Measurements from ENCODE around the gene DCN.

DCN gene

DNA sequence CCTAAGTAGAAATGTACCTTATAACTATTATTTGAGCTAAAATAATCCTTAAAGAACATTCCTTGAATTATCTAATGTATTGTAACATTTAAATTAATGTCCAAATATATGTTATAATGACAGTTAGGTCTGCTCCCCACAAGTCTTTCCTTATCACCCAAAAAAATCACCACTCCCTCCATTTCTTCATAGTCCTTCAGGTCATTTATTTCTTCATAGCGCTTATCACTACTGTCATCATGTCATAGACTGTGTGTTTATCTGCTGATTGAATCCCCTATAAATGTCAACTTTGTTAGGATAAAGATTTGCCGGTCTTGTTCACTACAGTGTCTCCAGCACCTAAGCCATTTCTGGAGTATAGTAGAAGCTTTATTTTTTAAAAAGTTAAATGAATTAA lies 83.3 kb downstream of the DCN start:
- no peak for DNase-seq

DNA sequence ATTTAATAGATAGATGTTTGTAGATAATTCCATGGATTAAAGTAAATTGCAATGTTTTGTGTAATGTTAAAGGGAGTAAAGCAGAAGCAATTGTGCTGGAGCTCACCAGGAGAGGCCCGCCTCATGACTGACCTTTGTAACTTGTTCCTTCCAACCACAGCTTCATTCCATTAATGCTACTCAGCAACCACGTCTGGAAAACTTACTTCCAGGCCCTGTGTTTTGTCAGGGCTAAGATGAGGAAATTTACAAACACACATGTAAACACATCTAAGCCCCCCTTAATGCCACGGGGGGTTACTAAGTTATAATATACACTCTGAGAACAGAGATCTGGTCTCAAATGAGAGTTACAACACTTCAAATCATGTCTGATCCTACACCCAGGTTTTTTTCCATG lies 83.7 kb downstream of the DCN start:
- no peak for DNase-seq

DNA sequence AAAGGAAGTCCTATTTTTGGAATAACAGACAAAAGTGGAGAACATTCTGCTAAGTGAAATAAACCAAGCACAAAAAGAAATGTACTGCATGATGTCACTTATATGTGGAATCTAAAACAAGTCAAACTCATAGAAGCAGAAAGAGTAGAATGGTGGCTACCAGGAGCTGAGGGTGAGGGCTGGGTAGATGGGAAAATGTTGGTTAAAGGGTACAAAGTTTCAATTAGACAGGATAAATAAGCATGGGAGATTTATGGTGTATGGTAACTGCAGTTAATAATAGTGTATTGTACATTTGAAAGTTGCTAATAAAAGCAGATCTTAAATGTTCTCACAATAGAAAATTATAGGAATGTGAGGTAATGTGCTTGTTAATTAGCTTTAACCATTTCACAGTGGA lies 84.2 kb downstream of the DCN start:
- no peak for DNase-seq

DNA sequence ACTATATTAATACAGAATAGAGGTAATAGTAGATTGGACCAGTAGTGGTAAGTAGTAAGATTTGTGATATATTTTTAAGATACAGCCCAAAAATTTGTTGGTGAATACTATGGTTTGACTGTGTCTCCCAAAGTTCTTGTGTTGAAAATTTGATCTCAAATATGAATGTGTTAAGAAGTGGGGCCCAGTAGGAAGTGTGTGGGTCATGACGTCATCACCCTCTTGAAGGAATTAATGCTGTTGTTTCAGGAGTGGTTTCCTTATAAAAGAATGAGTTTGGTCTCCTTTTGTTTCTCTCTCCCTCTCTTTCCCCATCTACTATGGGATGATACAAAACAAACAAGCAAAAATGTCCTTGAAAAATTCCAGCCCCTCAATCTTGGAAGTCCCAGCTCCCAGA lies 87.7 kb downstream of the DCN start:
- DNase-seq = no peak

GRCh38 chr12:91094032-91094662 lies 88.5 kb downstream of the DCN start:
- DNase-seq = no peak

GRCh38 chr12:91093341-91093740 lies 89.3 kb downstream of the DCN start:
- no peak for DNase-seq

DNA sequence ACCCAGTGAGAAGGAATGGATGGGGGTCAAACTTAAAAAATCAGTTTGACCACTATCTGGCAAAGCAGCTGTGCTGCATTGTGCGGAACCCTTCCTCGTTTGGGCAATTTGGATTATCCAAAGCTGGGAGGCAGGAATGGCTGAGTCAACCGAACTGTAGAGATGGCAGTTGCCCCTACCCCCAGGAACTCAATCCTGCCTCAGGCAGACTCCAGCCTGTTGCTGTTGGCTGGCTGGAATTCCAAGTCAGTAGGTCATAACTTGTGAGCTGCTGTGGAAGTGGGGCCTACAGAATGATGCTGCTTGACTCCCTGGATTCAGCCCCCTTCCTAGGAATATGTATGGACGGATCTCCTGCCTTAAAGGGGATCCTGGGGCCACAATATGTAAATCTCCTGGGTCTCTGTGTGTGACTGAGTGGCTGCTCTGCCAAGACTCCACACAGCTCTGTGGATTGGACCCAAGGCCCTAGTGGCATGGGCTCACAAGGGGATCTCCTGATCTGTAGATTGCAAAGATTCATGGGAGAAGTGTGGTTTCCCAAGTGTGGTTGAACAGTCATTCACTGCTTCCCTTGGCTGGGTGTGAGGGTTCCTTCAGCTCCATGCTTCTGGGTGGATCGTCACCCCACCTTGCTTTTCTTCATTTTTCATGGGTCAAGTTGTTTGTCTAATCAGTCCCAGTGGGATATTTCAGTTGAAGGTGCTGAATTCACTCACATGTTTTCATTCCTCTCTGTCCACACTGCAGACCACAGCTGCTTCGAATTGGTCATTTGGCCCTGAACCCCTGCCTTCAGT lies 90.5 kb downstream of the DCN start:
- no peak for DNase-seq

Data from NCI-H1436 treated with DMSO at 0.1 percent for 48 hours (cell line).